ENCODE data around the gene FLII. TPM values are rescaled to one million over a fixed set of nuclear protein-coding genes. Genes with fewer than 3 reads are reported as not detected.

Gene FLII
- total and polyA plus RNA-seq, 2 of the 8 experiments (the other 6 are each of a cell fraction or from before 2014, with no cell fraction given), result 300 to 549 TPM

DNA sequence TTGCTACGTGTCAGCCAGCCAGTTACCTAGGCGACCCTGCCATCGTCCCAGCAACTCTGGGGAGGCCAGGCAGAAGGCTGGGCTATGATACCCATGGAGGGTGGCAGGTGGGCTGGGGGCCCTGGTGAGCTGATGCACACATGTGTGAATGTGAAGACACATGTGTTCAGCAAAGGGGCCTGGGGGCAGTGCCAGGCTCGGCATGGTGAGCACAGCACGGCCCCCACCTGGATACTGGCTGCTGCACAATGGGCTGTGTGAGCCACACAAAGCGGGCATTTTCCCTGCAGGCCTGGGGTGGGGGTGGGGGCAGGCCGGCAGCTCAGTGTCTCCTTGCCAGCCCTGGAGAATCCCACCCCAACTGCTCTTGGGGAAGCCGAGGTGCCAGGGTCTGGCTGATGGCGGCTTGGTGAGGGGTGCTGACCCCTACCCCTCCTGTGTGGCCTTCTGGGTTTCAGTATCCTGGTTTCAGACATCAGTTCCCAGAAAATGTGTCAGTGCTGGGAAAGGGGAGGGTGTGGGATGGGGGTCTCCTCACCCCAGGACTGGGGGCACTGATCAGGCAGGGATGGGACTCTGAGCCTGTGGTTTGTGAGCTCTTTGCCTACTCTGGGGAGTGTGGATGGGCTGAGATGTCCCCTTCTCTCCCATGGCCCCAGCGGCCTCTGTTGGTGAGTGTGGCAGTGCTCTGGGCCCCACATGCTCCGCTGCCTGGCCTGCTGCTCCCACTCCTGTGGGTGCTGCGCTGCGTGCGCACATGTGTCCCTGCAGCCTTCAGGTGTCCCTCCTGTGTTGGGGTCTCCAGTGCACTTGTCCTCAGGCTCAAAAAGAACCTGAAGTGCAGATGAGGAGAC is 28.0 kb downstream of the FLII start:
- peaks cover 15 to 30% (median 17%) of the 10 kb centered on the region in 4 experiments; a peak in 6 of 8 replicates for H3K36me3 ChIP-seq (ENCODE audit: control insufficient read depth in 2 of 4, insufficient read depth in 4 of 4, low read length in 3 of 4)
- no peak for FAIRE-seq
- no peak overlapping the region for H4K5ac ChIP-seq (ENCODE audit: insufficient read length, low read depth, low read length)
- no peak overlapping the region for H4K91ac ChIP-seq (replicated peaks; ENCODE audit: insufficient read length, low read length)
- no peak overlapping the region for H3K4me3 ChIP-seq (ENCODE audit: extremely low read depth in 1 of 4, insufficient read depth in 2 of 4, low read depth in 3 of 4, low read length in 4 of 4)
- peaks cover 0 to 10% (median 6%) of the 10 kb centered on the region in 4 experiments; a peak in 4 of 7 replicates for H3K4me1 ChIP-seq (replicated peaks in 1 of 4; ENCODE audit: control insufficient read depth in 3 of 4, insufficient read depth in 4 of 4, low read length in 3 of 4)
- no peak for DNase-seq (ENCODE audit: low read depth in 1 of 2, low spot score in 2 of 2)
- H3K4me2 ChIP-seq (ENCODE audit: insufficient read depth in 1 of 2, low read depth in 2 of 2, low read length in 2 of 2), result no peak overlapping the region
- no peak overlapping the region for H3K14ac ChIP-seq (ENCODE audit: insufficient read length)
- ChIA-PET CTCF (ENCODE audit: partially characterized antibody) (interaction anchor here (0.6 to 8.4 kb wide), 10 partner anchors 10 to 89 kb away, joined by 3 to 76 read pairs (median 5); no protein-coding TSS in a partner anchor), POLR2A (ENCODE audit: partially characterized antibody) (interaction anchor here (0.6 to 3.6 kb wide), 7 partner anchors 12 to 48 kb away, joined by 3 to 14 read pairs (median 5); partner anchors contain the start of genes FLII and MIEF2)
- no peak overlapping the region for H3K23ac ChIP-seq (ENCODE audit: insufficient read length)
- H2BK120ac ChIP-seq (replicated peaks; ENCODE audit: low read depth, low read length), result no peak overlapping the region
- H2BK20ac ChIP-seq (ENCODE audit: low read length), result no peak overlapping the region
- no peaks in the 10 kb centered on the region for H3K27me3 ChIP-seq (replicated peaks in 1 of 4; ENCODE audit: control insufficient read depth in 3 of 4, extremely low read depth in 1 of 4, insufficient read depth in 3 of 4, low read length in 3 of 4)
- no peak overlapping the region for H3K18ac ChIP-seq (ENCODE audit: extremely low read depth, low read length)
- no peak overlapping the region for H2AFZ ChIP-seq (ENCODE audit: low read length)
- no peak overlapping the region for H3K27ac ChIP-seq (ENCODE audit: low read depth, low read length)
- H4K20me1 ChIP-seq (replicated peaks in 1 of 2; ENCODE audit: control insufficient read depth in 1 of 2, insufficient read depth in 2 of 2, low read length in 2 of 2), result peaks cover 18 to 31% of the 10 kb centered on the region in 2 experiments
- WGBS, 2 experiments (ENCODE audit: extremely low coverage in 1 of 2, insufficient coverage in 1 of 2, insufficient read length in 1 of 2, insufficient replicate concordance in 2 of 2, low coverage in 1 of 2, low lambda C conversion rate in 2 of 2, missing lambda C conversion rate in 1 of 2), result 81% methylated on average over 14 of the region's 14 CpGs; no CpG with 5 or more reads in 1 of the 2 experiments
- no peak overlapping the region for H3K56ac ChIP-seq (replicated peaks; ENCODE audit: insufficient read length, low read depth, low read length)
- peak overlapping the region; percentile 52; the same call in 1 of the 2 replicates for H2BK5ac ChIP-seq (ENCODE audit: low read depth, low read length)
- H3K79me1 ChIP-seq (ENCODE audit: low read depth, low read length), result peaks cover 50% of the 10 kb centered on the region
- H4K8ac ChIP-seq (ENCODE audit: extremely low read depth, insufficient read depth, low read length), result no peak overlapping the region; the same call in 1 of the 2 replicates
- H2AK5ac ChIP-seq (ENCODE audit: low read depth, low read length), result no peak overlapping the region
- H2BK12ac ChIP-seq (ENCODE audit: low read depth, low read length), result no peak overlapping the region
- peaks cover 8 to 67% of the 10 kb centered on the region in 2 experiments for H3K79me2 ChIP-seq (ENCODE audit: control insufficient read depth in 1 of 2, insufficient read depth in 2 of 2, low read length in 2 of 2)
- no peak overlapping the region for H2BK15ac ChIP-seq (ENCODE audit: low read length)
- H3K23me2 ChIP-seq (ENCODE audit: low read depth, low read length), result peaks cover 7% of the 10 kb centered on the region
- H3K4ac ChIP-seq (replicated peaks; ENCODE audit: insufficient read length, low read depth, low read length), result no peak overlapping the region
- H3K9me3 ChIP-seq (ENCODE audit: insufficient read depth in 2 of 2, low read depth in 1 of 2, low read length in 1 of 2), result no peaks in the 10 kb centered on the region
- H3K9ac ChIP-seq (replicated peaks in 1 of 4; ENCODE audit: extremely low read depth in 1 of 4, low read depth in 3 of 4, low read length in 3 of 4), result no peak overlapping the region
- no peak for TF ChIP-seq CTBP2 (IDR thresholded peaks at IDR 0.05; ENCODE audit: borderline replicate concordance, insufficient read depth, insufficient read length, low read length)
- TF ChIP-seq CHD1 (IDR thresholded peaks at IDR 0.05; ENCODE audit: low read depth, low read length), result no peak
- TF ChIP-seq SP1 (IDR thresholded peaks at IDR 0.05; ENCODE audit: low read depth, low read length), result no peak
